Stimulated activated naive B cell treated with anti-CD40 and anti-IgM and Interleukin-4, amounts not matched to agents 10 μg/mL and 1 μg/mL and 100 μg/mL, for 72 hours (primary cell): ENCODE results near the gene PIK3AP1.
"Not testable (repeated sequence)": the region's sequence is repeated elsewhere in the genome, so short reads cannot be mapped to it uniquely, and the experiment has no call there.

Experiments used
- ATAC-seq, 2 donors: fragments of 150-1000 bp; cut with Tn5 transposase; replicated peaks; 2 replicates each; pipeline ENCODE4 v1.10.0; 2021; ENCODE audit warnings: moderate library complexity in 1 of 2
- DNase-seq: peaks from one replicate; pipeline ENCODE4 v3.0.0; 2021
- H3K27ac Mint-ChIP-seq: one replicate; pipeline ENCODE4 v1.8.0; 2022; ENCODE audit warnings: mild to moderate bottlenecking, mixed read lengths
- H3K27me3 Mint-ChIP-seq, 2 donors: one replicate each; pipeline ENCODE4 v1.8.0; 2022; ENCODE audit warnings: mixed read lengths in 2 of 2
- H3K36me3 Mint-ChIP-seq, 2 donors: one replicate each; pipeline ENCODE4 v1.8.0; 2022; ENCODE audit warnings: mixed read lengths in 2 of 2, mild to moderate bottlenecking in 1 of 2
- H3K4me1 Mint-ChIP-seq, 2 donors: one replicate each; pipeline ENCODE4 v1.8.0; 2022; ENCODE audit warnings: mixed read lengths in 2 of 2, mild to moderate bottlenecking in 1 of 2
- H3K4me3 Mint-ChIP-seq, 2 donors: one replicate each; pipeline ENCODE4 v1.8.0; 2022; ENCODE audit warnings: mild to moderate bottlenecking in 2 of 2, mixed read lengths in 2 of 2, moderate library complexity in 1 of 2
- H3K9me3 Mint-ChIP-seq, 2 donors: one replicate each; pipeline ENCODE4 v1.8.0; 2022; ENCODE audit warnings: mixed read lengths in 2 of 2, mild to moderate bottlenecking in 1 of 2

The PIK3AP1 gene

GRCh38 chr10:96560489-96560888 is 159.8 kb downstream of the PIK3AP1 start:
- DNase-seq: no peak
- Mint-ChIP-seq H3K9me3 (no peaks in the 10 kb centered on the region), H3K27ac (no peak overlapping the region), H3K27me3 (no peaks in the 10 kb centered on the region), H3K4me3 (no peak overlapping the region), H3K4me1 (peaks cover 0 to 3% of the 10 kb centered on the region in 2 donors), H3K36me3 (peaks cover 16 to 33% of the 10 kb centered on the region in 2 donors)
- ATAC-seq: no peak

GRCh38 chr10:96556003-96556402 is 164.3 kb downstream of the PIK3AP1 start:
- H3K27ac Mint-ChIP-seq: no peak overlapping the region
- H3K4me3 Mint-ChIP-seq: no peak overlapping the region
- peaks cover 0 to 3% of the 10 kb centered on the region in 2 donors for H3K4me1 Mint-ChIP-seq
- no peaks in the 10 kb centered on the region for H3K27me3 Mint-ChIP-seq
- ATAC-seq (no peak), DNase-seq (no peak)
- H3K9me3 Mint-ChIP-seq: no peaks in the 10 kb centered on the region
- peaks cover 8 to 25% of the 10 kb centered on the region in 2 donors for H3K36me3 Mint-ChIP-seq

GRCh38 chr10:96555330-96555729 is 165.0 kb downstream of the PIK3AP1 start:
- no peak overlapping the region for H3K4me3 Mint-ChIP-seq
- H3K27me3 Mint-ChIP-seq: no peaks in the 10 kb centered on the region
- peaks cover 4 to 19% of the 10 kb centered on the region in 2 donors for H3K36me3 Mint-ChIP-seq
- H3K4me1 Mint-ChIP-seq: peaks cover 0 to under 1% of the 10 kb centered on the region in 2 donors
- no peak overlapping the region for H3K27ac Mint-ChIP-seq
- ATAC-seq (no peak), DNase-seq (no peak)
- no peaks in the 10 kb centered on the region for H3K9me3 Mint-ChIP-seq

- H3K9me3 Mint-ChIP-seq: no peaks in the 10 kb centered on the region
- no peak overlapping the region for H3K4me3 Mint-ChIP-seq
- no peak for DNase-seq
- no peaks in the 10 kb centered on the region for H3K27me3 Mint-ChIP-seq
- peaks cover 19 to 40% of the 10 kb centered on the region in 2 donors for H3K36me3 Mint-ChIP-seq
- H3K27ac Mint-ChIP-seq: no peak overlapping the region
- no peak for ATAC-seq
- no peaks in the 10 kb centered on the region for H3K4me1 Mint-ChIP-seq
These were observed 171.7 kb downstream of the PIK3AP1 start for GRCh38 chr10:96548589-96548988.

- peaks cover 29 to 41% of the 10 kb centered on the region in 2 donors for H3K36me3 Mint-ChIP-seq
- not testable (repeated sequence) for H3K9me3 Mint-ChIP-seq, H3K27me3 Mint-ChIP-seq, H3K27ac Mint-ChIP-seq, ATAC-seq, DNase-seq, H3K4me3 Mint-ChIP-seq, H3K4me1 Mint-ChIP-seq
These were observed 174.8 kb downstream of the PIK3AP1 start for GRCh38 chr10:96545558-96545957.
